Glutamatergic neuron (in vitro differentiated cells): ENCODE results near the gene PPM1D. TPM values are rescaled to one million over a fixed set of nuclear protein-coding genes. Genes with fewer than 3 reads are reported as not detected.

Experiments
- DNase-seq: peaks from one replicate; pipeline ENCODE4 v3.0.0; 2022
- H3K27ac Mint-ChIP-seq: one replicate; pipeline ENCODE4 v1.8.0; 2020; ENCODE audit warnings: mild to moderate bottlenecking, mixed read lengths, inconsistent platforms; ENCODE audit not compliant: unreplicated experiment
- H3K27me3 Mint-ChIP-seq: one replicate; pipeline ENCODE4 v1.8.0; 2020; ENCODE audit warnings: mild to moderate bottlenecking, moderate library complexity, mixed read lengths, inconsistent platforms; ENCODE audit not compliant: unreplicated experiment
- H3K36me3 Mint-ChIP-seq: one replicate; pipeline ENCODE4 v1.8.0; 2020; ENCODE audit warnings: mild to moderate bottlenecking, mixed read lengths, inconsistent platforms; ENCODE audit not compliant: unreplicated experiment
- H3K4me1 Mint-ChIP-seq: one replicate; pipeline ENCODE4 v1.8.0; 2020; ENCODE audit warnings: mild to moderate bottlenecking, low read depth, mixed read lengths, inconsistent platforms; ENCODE audit not compliant: unreplicated experiment
- H3K4me3 Mint-ChIP-seq: one replicate; pipeline ENCODE4 v1.8.0; 2020; ENCODE audit warnings: mild to moderate bottlenecking, mixed read lengths, inconsistent platforms; ENCODE audit not compliant: unreplicated experiment
- H3K9me3 Mint-ChIP-seq: one replicate; pipeline ENCODE4 v1.8.0; 2020; ENCODE audit warnings: mild to moderate bottlenecking, moderate library complexity, mixed read lengths, inconsistent platforms; ENCODE audit not compliant: unreplicated experiment
- total RNA-seq: library from RNA; stranded (reverse); fragmentation: NEBNext Ultra II Directional; extraction: Animal tissue kit (Norgen Biotek cat#: 25700); gene quantifications from one replicate; pipeline ENCODE4 v1.2.1, GENCODE V29; 2021; ENCODE audit not compliant: unreplicated experiment
- TF ChIP-seq, protein P1 (sequence below): fragments of 200-600 bp; sonication (generic); IDR thresholded peaks from one replicate; pipeline ENCODE4 v1.5.0; 2021; ENCODE audit not compliant: partially characterized antibody, unreplicated experiment

PPM1D gene
- total RNA-seq, 1 donor from 2014 or later = 19.3 TPM

GRCh38 chr17:60695960-60696359 is 96.0 kb downstream of the PPM1D start:
- no peaks in the 10 kb centered on the region for H3K4me1 Mint-ChIP-seq
- TF ChIP-seq, protein P1, sequence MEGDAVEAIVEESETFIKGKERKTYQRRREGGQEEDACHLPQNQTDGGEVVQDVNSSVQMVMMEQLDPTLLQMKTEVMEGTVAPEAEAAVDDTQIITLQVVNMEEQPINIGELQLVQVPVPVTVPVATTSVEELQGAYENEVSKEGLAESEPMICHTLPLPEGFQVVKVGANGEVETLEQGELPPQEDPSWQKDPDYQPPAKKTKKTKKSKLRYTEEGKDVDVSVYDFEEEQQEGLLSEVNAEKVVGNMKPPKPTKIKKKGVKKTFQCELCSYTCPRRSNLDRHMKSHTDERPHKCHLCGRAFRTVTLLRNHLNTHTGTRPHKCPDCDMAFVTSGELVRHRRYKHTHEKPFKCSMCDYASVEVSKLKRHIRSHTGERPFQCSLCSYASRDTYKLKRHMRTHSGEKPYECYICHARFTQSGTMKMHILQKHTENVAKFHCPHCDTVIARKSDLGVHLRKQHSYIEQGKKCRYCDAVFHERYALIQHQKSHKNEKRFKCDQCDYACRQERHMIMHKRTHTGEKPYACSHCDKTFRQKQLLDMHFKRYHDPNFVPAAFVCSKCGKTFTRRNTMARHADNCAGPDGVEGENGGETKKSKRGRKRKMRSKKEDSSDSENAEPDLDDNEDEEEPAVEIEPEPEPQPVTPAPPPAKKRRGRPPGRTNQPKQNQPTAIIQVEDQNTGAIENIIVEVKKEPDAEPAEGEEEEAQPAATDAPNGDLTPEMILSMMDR = no peak
- no peak overlapping the region for H3K4me3 Mint-ChIP-seq
- H3K36me3 Mint-ChIP-seq = no peaks in the 10 kb centered on the region
- no peaks in the 10 kb centered on the region for H3K27me3 Mint-ChIP-seq
- DNase-seq = no peak
- no peaks in the 10 kb centered on the region for H3K9me3 Mint-ChIP-seq
- no peak overlapping the region for H3K27ac Mint-ChIP-seq

DNA sequence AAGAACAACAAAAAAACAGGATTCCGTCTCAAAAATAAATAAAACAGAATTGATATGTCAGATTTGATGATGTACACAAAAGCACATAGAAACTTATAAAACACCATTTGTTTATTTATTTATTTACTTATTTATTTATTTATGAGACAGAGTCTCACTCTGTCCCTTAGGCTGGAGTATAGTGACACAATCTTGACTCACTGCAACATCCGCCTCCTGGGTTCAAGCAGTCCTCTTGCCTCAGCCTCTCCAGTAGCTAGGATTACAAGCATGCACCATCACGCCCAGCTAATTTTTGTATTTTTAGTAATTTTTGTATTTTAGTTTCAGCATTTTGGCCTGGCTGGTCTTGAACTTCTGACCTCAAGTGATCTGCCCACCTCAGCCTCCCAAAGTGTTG is 99.1 kb downstream of the PPM1D start:
- TF ChIP-seq, protein P1 = no peak

GRCh38 chr17:60704170-60704569 is 104.2 kb downstream of the PPM1D start:
- H3K27ac Mint-ChIP-seq = no peak overlapping the region
- no peaks in the 10 kb centered on the region for H3K9me3 Mint-ChIP-seq
- H3K27me3 Mint-ChIP-seq = peaks cover 2% of the 10 kb centered on the region
- no peak overlapping the region for H3K4me3 Mint-ChIP-seq
- no peaks in the 10 kb centered on the region for H3K4me1 Mint-ChIP-seq
- DNase-seq = no peak
- TF ChIP-seq, protein P1 = no peak
- H3K36me3 Mint-ChIP-seq = no peaks in the 10 kb centered on the region

More for the DNA sequence above, 99.1 kb downstream of the PPM1D start:
- Mint-ChIP-seq H3K4me1 (no peaks in the 10 kb centered on the region), H3K27me3 (no peaks in the 10 kb centered on the region), H3K27ac (no peak overlapping the region), H3K4me3 (no peak overlapping the region), H3K36me3 (no peaks in the 10 kb centered on the region), H3K9me3 (no peaks in the 10 kb centered on the region)
- DNase-seq = no peak

DNA sequence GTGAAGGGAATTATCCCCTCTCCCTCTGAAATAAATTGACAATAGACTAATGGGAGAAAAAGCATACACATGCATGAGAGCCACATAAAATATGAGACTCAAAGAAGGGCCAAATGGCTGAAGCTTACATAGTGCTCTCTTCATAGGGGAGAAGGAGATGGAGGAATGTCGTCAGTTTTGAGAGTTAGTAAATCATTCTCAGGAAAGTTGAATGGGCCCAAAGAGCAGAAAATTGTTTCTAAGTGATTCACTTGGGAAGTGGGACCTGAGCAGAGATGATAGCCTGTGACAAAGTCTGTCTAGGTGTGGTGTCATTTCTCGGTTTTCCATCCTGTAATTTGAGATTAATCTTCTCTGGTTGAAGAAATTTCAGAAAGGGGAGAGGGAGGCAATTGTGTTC is 112.7 kb downstream of the PPM1D start:
- Mint-ChIP-seq H3K9me3 (no peaks in the 10 kb centered on the region), H3K27ac (no peak overlapping the region), H3K27me3 (no peaks in the 10 kb centered on the region), H3K4me1 (no peaks in the 10 kb centered on the region), H3K4me3 (no peak overlapping the region), H3K36me3 (no peaks in the 10 kb centered on the region)
- no peak for DNase-seq
- TF ChIP-seq, protein P1 = no peak

DNA sequence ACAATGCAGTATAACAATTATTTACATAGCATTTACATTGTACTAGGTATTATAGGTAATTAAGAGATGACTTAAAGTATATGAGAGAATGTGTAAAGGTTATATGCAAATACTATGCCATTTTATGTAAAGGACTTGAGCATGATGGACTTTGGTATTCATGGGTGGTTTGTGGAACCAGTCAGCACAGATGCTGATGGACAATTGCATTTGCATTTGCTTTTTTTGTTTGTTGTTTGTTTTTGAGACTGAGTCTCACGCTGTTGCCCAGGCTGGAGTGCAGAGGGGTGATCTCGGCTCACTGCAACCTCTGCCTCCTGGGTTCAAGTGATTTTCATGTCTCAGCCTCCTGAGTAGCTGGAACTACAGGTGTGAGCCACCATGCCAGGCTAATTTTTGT is 113.6 kb downstream of the PPM1D start:
- Mint-ChIP-seq H3K27me3 (no peaks in the 10 kb centered on the region), H3K4me1 (no peaks in the 10 kb centered on the region), H3K27ac (no peak overlapping the region), H3K36me3 (no peaks in the 10 kb centered on the region), H3K9me3 (no peaks in the 10 kb centered on the region), H3K4me3 (no peak overlapping the region)
- TF ChIP-seq, protein P1 = no peak
- no peak for DNase-seq

Other genes with a start within 250 kb of the PPM1D start
- 59.6 TPM for gene USP32, start 208.1 kb upstream of the PPM1D start, total RNA-seq
- gene CHCT1, start 177.7 kb upstream of the PPM1D start, total RNA-seq = not detected
- gene APPBP2, start 74.0 kb upstream of the PPM1D start, total RNA-seq = 46.8 TPM
- 44.8 TPM for gene BCAS3, start 77.7 kb downstream of the PPM1D start, total RNA-seq